HG02885 (cell line): ENCODE data around the gene UBAP2.
A peak's percentile ranks its signal among the peaks of the same experiment; 100 is the strongest.
"Not testable (repeated sequence)": the region's sequence is repeated elsewhere in the genome, so short reads cannot be mapped to it uniquely, and the experiment has no call there.

Experiments used
- ATAC-seq: cut with Tn5 transposase; IDR thresholded peaks from one replicate; pipeline ENCODE4 v1.9.1; 2021; ENCODE audit warnings: mild to moderate bottlenecking; ENCODE audit not compliant: unreplicated experiment, poor library complexity

UBAP2 gene

GRCh38 chr9:33992632-33993031 lies 56.1 kb downstream of the UBAP2 start:
- ATAC-seq: no peak

GRCh38 chr9:33988219-33988890 lies 60.3 kb downstream of the UBAP2 start:
- peak; percentile 99 for ATAC-seq

- no peak for ATAC-seq
Observed at GRCh38 chr9:33976414-33976813, 72.3 kb downstream of the UBAP2 start.

- ATAC-seq: no peak
Observed at GRCh38 chr9:33972698-33973097, 76.0 kb downstream of the UBAP2 start.

- no peak for ATAC-seq
Observed at GRCh38 chr9:33964086-33964768, 84.5 kb downstream of the UBAP2 start.

- not testable (repeated sequence) for ATAC-seq
Observed at GRCh38 chr9:33962468-33962867, 86.2 kb downstream of the UBAP2 start.

GRCh38 chr9:33959725-33960124 lies 89.0 kb downstream of the UBAP2 start:
- ATAC-seq: no peak

GRCh38 chr9:33956544-33956943 lies 92.1 kb downstream of the UBAP2 start:
- no peak for ATAC-seq

GRCh38 chr9:33952066-33952465 lies 96.6 kb downstream of the UBAP2 start:
- ATAC-seq: no peak

GRCh38 chr9:33950371-33950770 lies 98.3 kb downstream of the UBAP2 start:
- no peak for ATAC-seq

- no peak for ATAC-seq
Observed at GRCh38 chr9:33946779-33947535, 101.7 kb downstream of the UBAP2 start.

GRCh38 chr9:33943389-33943788 lies 105.3 kb downstream of the UBAP2 start:
- no peak for ATAC-seq

GRCh38 chr9:33942471-33943083 lies 106.1 kb downstream of the UBAP2 start:
- no peak for ATAC-seq

GRCh38 chr9:33939924-33940874 lies 108.5 kb downstream of the UBAP2 start:
- no peak for ATAC-seq

GRCh38 chr9:33934188-33934878 lies 114.4 kb downstream of the UBAP2 start:
- ATAC-seq: no peak

GRCh38 chr9:33932078-33932807 lies 116.4 kb downstream of the UBAP2 start:
- ATAC-seq: no peak

GRCh38 chr9:33931326-33931725 lies 117.4 kb downstream of the UBAP2 start:
- no peak for ATAC-seq

GRCh38 chr9:33927694-33928093 lies 121.0 kb downstream of the UBAP2 start:
- ATAC-seq: no peak
